A549 (cell line): ENCODE data around the gene TMEM143. TPM values are rescaled to one million over a fixed set of nuclear protein-coding genes. Genes with fewer than 3 reads are reported as not detected.

Source experiments
- ATAC-seq, 2 experiments: fragments of 200-7000 bp in 1 of 2; fragments of >200 bp in 1 of 2; cut with Nextera tagmentation in 1 of 2; cut with Tn5 transposase in 1 of 2; 3 replicates each; pipeline versions ENCODE4 v1.8.0 to v1.9.1; 2018 to 2020; ENCODE audit warnings: mild to moderate bottlenecking in 1 of 2, moderate library complexity in 1 of 2
- CTCF ChIA-PET: fragments of 300-600 bp; sonication (Branson Sonifier 250); formaldehyde crosslinking; extraction: SDS; loops from one replicate; lab custom pipeline; 2021; ENCODE audit warnings: antibody characterized with exemption, inconsistent platforms; lab: Yijun Ruan, JAX
- POLR2A ChIA-PET: fragments of 350-600 bp; formaldehyde crosslinking; extraction: SDS; loops from one replicate; lab custom pipeline; 2021; ENCODE audit warnings: antibody characterized with exemption, inconsistent platforms; lab: Yijun Ruan, JAX
- DNase-seq, 2 experiments: peaks; one replicate each; pipeline versions ENCODE4 v3.0.0 to v3.0.0-alpha.2; 2011 to 2016; ENCODE audit warnings: low read depth in 1 of 2, low spot score in 1 of 2
- FAIRE-seq: peaks from 2 replicates; lab custom pipeline; 2011; peaks lifted over from hg19 to GRCh38; lab: Jason Lieb, UNC
- H3K27ac ChIP-seq, 2 experiments: fragments of >200 bp; sonication (Bioruptor Twin); formaldehyde crosslinking; 3 replicates each; pipeline ENCODE4 v1.5.1; 2016 to 2017
- H3K4me1 ChIP-seq: fragments of >200 bp; sonication (Bioruptor Twin); formaldehyde crosslinking; 3 replicates; pipeline ENCODE4 v1.6.1; 2016
- H3K4me2 ChIP-seq: fragments of >200 bp; sonication (Bioruptor Twin); formaldehyde crosslinking; 3 replicates; pipeline ENCODE4 v1.6.1; 2016
- H3K4me3 ChIP-seq: fragments of >200 bp; sonication (Bioruptor Twin); formaldehyde crosslinking; 3 replicates; pipeline ENCODE4 v1.5.1; 2016
- H3K9me3 ChIP-seq: fragments of >200 bp; sonication (Bioruptor Twin); formaldehyde crosslinking; 3 replicates; pipeline ENCODE4 v1.6.1; 2016
- CEBPB ChIP-seq, 2 experiments: fragments of >200 bp in 1 of 2; sonication (Bioruptor Twin) in 1 of 2; formaldehyde crosslinking in 1 of 2; IDR thresholded peaks; 2 replicates each; pipeline ENCODE4 v1.6.1; 2012 to 2016
- CHD2 ChIP-seq: fragments of 150-350 bp; IDR thresholded peaks from 2 replicates; pipeline ENCODE4 v1.6.1; 2014; ENCODE audit warnings: low read length; ENCODE audit not compliant: partially characterized antibody
- CHD4 ChIP-seq: fragments of 200-600 bp; sonication (generic); IDR thresholded peaks from 2 replicates; pipeline ENCODE4 v1.6.1; 2016; ENCODE audit warnings: antibody characterized with exemption, mild to moderate bottlenecking, borderline replicate concordance
- FOSB ChIP-seq: fragments of 250-450 bp; sonication (Bioruptor Pico); IDR thresholded peaks from 2 replicates; pipeline ENCODE4 v1.5.0; 2020; ENCODE audit warnings: mild to moderate bottlenecking, moderate library complexity
- FOSL2 ChIP-seq, 2 experiments: fragments of 450-650 bp in 1 of 2; fragments of >200 bp in 1 of 2; sonication (Bioruptor Twin) in 1 of 2; formaldehyde crosslinking; IDR thresholded peaks; 2 replicates each; pipeline versions ENCODE4 v1.5.0 to v1.6.1; 2016 to 2020; ENCODE audit warnings: mild to moderate bottlenecking in 1 of 2, moderate library complexity in 1 of 2
- HOXB13 ChIP-seq: fragments of 250-450 bp; sonication (Bioruptor Pico); IDR thresholded peaks from 2 replicates; pipeline ENCODE4 v1.5.0; 2020; ENCODE audit warnings: low read depth, mild to moderate bottlenecking, moderate library complexity
- HOXB5 ChIP-seq: fragments of 250-450 bp; sonication (Bioruptor Pico); IDR thresholded peaks from 2 replicates; pipeline ENCODE4 v1.5.0; 2020; ENCODE audit warnings: mild to moderate bottlenecking, moderate library complexity
- MAFK ChIP-seq: fragments of 450-650 bp; IDR thresholded peaks from 2 replicates; pipeline ENCODE4 v1.6.1; 2014; ENCODE audit not compliant: partially characterized antibody
- NPAS2 ChIP-seq: fragments of 250-450 bp; sonication (Bioruptor Pico); IDR thresholded peaks from 2 replicates; pipeline ENCODE4 v1.8.0; 2022; ENCODE audit warnings: mild to moderate bottlenecking, moderate library complexity, borderline replicate concordance
- PHF8 ChIP-seq: fragments of 200-600 bp; sonication (generic); IDR thresholded peaks from 2 replicates; pipeline ENCODE4 v1.6.1; 2016; ENCODE audit warnings: low read depth, mild to moderate bottlenecking, antibody characterized with exemption, moderate library complexity, borderline replicate concordance
- RCOR1 ChIP-seq: fragments of 150-350 bp; IDR thresholded peaks from 2 replicates; pipeline ENCODE4 v1.6.1; 2014; ENCODE audit warnings: antibody characterized with exemption, low read length, low read depth
- SREBF2 ChIP-seq: fragments of 450-650 bp; IDR thresholded peaks from 2 replicates; pipeline ENCODE4 v1.6.1; 2014; ENCODE audit warnings: mild to moderate bottlenecking, moderate library complexity
- TFCP2L1 ChIP-seq: fragments of 250-450 bp; sonication (Bioruptor Pico); IDR thresholded peaks from 2 replicates; pipeline ENCODE4 v1.5.0; 2021; ENCODE audit warnings: mild to moderate bottlenecking
- ZC3H11A ChIP-seq: fragments of 450-650 bp; IDR thresholded peaks from 2 replicates; pipeline ENCODE4 v1.6.1; 2014; ENCODE audit warnings: antibody characterized with exemption, mild to moderate bottlenecking
- ZFP36 ChIP-seq: fragments of 450-650 bp; IDR thresholded peaks from 2 replicates; pipeline ENCODE4 v1.6.1; 2014; ENCODE audit warnings: borderline replicate concordance; ENCODE audit not compliant: partially characterized antibody
- ZSCAN20 ChIP-seq: fragments of 250-450 bp; sonication (Bioruptor Pico); IDR thresholded peaks from 2 replicates; pipeline ENCODE4 v1.8.0; 2022; ENCODE audit warnings: mild to moderate bottlenecking, moderate library complexity
- WGBS: methylation state at CpG from one replicate; pipeline ENCODE4 v1.1.6; 2017; ENCODE audit errors: missing lambda C conversion rate; 5-methylcytosine and 5-hydroxymethylcytosine counted together
- polyA plus RNA-seq, 4 experiments: library from polyadenylated mRNA; depleted of rRNA in 3 of 4; stranded (reverse); fragments of >200 nt; fragmentation: RNase III in 1 of 4; extraction: RNeasy Plus Mini Kit Qiagen cat#74134 plus additional on column Dnase treatment in 1 of 4; gene quantifications; 2 replicates in 3 of 4; 3 replicates in 1 of 4; pipeline ENCODE4 v1.2.3, GENCODE V29; 2011 to 2017
- TF ChIP-seq, protein P1 (sequence below): fragments of 250-450 bp; sonication (Bioruptor Pico); IDR thresholded peaks from 2 replicates; pipeline ENCODE4 v1.5.0; 2021; ENCODE audit warnings: mild to moderate bottlenecking, moderate library complexity, borderline replicate concordance
- TF ChIP-seq, protein P2 (sequence below): IDR thresholded peaks from 2 replicates; pipeline ENCODE4 v1.6.1; 2012
- TF ChIP-seq, protein P3 (sequence below): fragments of >200 bp; sonication (Bioruptor Twin); formaldehyde crosslinking; IDR thresholded peaks from 3 replicates; pipeline ENCODE4 v1.6.1; 2016
- TF ChIP-seq, protein P4 (sequence below): IDR thresholded peaks from 2 replicates; pipeline ENCODE4 v1.6.1; 2012
- TF ChIP-seq, protein P5 (sequence below): fragments of 450-650 bp; IDR thresholded peaks from 2 replicates; pipeline ENCODE4 v1.6.1; 2014; ENCODE audit warnings: antibody characterized with exemption

TMEM143 gene
- polyA plus RNA-seq, 2 of the 4 experiments (the other 2 are of a cell fraction) = 6.4 to 7.4 TPM

DNA sequence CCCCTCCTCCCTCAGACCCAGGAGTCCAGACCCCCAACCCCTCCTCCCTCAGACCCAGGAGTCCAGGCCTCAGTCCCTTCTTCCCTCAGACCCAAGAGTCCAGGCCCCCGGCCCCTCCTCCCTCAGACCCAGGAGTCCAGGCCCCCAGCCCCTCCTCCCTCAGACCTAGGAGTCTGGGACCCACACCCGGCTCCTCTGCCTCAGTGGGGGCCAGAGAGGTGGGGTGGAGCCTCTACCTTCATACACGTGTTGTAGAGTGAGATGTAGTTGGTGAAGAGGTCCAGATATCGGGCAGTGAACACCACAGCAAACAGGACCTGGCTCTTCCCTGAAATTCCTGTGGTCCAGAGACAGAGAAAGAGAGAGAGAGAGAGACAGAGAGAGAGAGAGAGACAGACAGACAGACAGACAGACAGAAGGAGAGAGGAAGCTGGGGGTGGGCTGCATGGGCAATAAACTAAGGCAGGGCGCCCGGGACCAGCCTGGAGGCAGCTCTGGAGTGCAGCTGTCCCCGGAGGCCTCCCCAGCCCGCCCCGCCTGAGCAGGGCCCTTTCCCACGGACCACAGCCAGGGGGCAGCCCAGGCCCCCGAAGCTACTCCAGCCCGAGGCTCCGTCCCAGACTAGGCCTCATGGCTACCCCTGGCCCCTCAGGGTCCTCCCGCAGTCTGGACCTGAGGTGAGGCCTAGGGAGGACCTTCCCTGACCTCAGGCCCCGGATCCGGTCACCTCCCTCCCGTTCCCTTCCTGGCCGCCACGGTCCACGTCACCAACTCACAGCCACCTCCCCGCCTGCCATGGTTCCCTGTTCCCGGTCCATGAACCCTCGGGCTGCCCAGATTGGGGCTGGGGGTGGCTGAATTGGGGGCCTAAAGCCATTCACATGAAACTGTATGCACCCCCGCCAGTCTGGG is 26.7 kb upstream of the TMEM143 start (continued):
- TF ChIP-seq, protein P1, sequence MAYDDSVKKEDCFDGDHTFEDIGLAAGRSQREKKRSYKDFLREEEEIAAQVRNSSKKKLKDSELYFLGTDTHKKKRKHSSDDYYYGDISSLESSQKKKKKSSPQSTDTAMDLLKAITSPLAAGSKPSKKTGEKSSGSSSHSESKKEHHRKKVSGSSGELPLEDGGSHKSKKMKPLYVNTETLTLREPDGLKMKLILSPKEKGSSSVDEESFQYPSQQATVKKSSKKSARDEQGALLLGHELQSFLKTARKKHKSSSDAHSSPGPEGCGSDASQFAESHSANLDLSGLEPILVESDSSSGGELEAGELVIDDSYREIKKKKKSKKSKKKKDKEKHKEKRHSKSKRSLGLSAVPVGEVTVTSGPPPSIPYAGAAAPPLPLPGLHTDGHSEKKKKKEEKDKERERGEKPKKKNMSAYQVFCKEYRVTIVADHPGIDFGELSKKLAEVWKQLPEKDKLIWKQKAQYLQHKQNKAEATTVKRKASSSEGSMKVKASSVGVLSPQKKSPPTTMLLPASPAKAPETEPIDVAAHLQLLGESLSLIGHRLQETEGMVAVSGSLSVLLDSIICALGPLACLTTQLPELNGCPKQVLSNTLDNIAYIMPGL (CRISPR knock-in tag) = peak; percentile 98

DNA sequence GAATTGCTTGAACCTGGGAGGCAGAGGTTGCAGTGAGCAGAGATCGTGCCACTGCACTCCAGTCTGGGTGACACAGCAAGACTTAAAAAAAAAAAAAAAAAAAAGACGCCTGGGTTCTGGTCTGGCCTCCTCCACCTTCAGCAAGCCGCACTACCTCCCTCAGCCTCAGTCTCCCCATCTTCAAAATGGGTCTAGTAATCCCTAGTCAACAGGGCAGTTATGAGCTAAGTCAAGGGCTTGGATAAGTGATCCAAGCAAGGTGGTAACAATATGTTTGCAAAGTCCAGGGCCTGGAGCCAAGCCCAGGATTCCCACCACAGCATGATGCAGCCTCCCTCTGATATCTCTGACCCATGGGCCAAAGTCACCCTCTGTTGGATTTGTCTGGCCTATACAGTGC is 23.2 kb upstream of the TMEM143 start:
- TF ChIP-seq MAFK (no peak), TFCP2L1 (CRISPR knock-in tag) (no peak)
- TF ChIP-seq, all 56 proteins: peak for 0
- no peak for FAIRE-seq
- ATAC-seq = no peak
- DNase-seq = peak in 1 of 2 experiments; percentile 30
- Histone ChIP-seq H3K4me2 (no peak overlapping the region), H3K9me3 (no peaks in the 10 kb centered on the region), H3K4me3 (no peak overlapping the region), H3K4me1 (peaks cover 14% of the 10 kb centered on the region), H3K27ac (no peak overlapping the region)
- CTCF ChIA-PET = interaction anchor here (0.6 to 3.2 kb wide), 3 partner anchors 30 to 116 kb away, joined by 3 to 9 read pairs (median 4); no protein-coding TSS in a partner anchor
- 89% methylated on average over 3 of the region's 3 CpGs for WGBS
- POLR2A ChIA-PET = interaction anchor here (0.7 to 1.1 kb wide), 2 partner anchors 10 to 23 kb away, joined by 3 to 6 read pairs; partner anchors contain the start of genes SYNGR4 and TMEM143

DNA sequence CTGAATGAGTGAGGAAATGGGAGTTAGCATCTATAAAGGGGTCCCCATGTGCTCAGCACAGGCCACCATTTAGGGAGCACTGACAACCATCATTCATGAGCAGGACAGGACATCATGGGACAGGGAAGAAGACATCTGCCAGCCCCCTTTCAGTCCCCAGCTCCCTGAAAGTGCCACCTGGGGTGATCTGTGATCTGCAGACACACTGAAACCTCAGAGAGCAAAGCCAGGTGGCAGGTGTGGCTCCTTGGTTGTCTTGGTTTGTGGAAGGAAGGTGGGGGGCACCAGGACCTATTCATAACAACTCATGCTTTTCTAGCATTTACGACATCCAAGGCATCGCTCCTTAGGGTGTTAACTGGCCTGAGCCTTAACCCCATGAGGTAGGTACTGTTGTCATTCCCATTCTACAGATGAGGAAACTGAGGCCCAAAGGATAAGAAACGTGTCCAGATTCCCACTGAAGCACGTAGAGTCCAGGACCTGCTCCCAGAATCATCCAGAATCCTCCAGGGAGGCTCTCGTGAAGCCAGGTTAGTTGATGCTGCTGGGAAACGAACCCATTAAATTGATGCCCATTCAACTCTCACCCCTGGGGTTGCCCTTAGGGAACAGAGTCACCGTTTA is 21.8 kb upstream of the TMEM143 start:
- no peak for DNase-seq
- CTCF ChIA-PET = interaction anchor here (0.6 to 3.2 kb wide), 6 partner anchors 10 to 520 kb away, joined by 3 to 9 read pairs (median 4); partner anchors contain the start of genes SYNGR4 and TMEM143
- H3K4me1 ChIP-seq = peaks cover 9% of the 10 kb centered on the region; the same call in 1 of the 3 replicates
- 90% methylated on average over 7 of the region's 7 CpGs for WGBS
- no peaks in the 10 kb centered on the region for H3K9me3 ChIP-seq
- POLR2A ChIA-PET = no interaction called here
- no peak overlapping the region for H3K27ac ChIP-seq
- TF ChIP-seq NPAS2 (CRISPR knock-in tag) = no peak
- no peak for TF ChIP-seq CHD2
- TF ChIP-seq, protein P2, sequence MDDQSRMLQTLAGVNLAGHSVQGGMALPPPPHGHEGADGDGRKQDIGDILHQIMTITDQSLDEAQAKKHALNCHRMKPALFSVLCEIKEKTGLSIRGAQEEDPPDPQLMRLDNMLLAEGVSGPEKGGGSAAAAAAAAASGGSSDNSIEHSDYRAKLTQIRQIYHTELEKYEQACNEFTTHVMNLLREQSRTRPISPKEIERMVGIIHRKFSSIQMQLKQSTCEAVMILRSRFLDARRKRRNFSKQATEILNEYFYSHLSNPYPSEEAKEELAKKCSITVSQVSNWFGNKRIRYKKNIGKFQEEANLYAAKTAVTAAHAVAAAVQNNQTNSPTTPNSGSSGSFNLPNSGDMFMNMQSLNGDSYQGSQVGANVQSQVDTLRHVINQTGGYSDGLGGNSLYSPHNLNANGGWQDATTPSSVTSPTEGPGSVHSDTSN = no peak
- H3K4me2 ChIP-seq = no peak overlapping the region
- H3K4me3 ChIP-seq = no peak overlapping the region
- no peak for ATAC-seq
- no peak for FAIRE-seq

DNA sequence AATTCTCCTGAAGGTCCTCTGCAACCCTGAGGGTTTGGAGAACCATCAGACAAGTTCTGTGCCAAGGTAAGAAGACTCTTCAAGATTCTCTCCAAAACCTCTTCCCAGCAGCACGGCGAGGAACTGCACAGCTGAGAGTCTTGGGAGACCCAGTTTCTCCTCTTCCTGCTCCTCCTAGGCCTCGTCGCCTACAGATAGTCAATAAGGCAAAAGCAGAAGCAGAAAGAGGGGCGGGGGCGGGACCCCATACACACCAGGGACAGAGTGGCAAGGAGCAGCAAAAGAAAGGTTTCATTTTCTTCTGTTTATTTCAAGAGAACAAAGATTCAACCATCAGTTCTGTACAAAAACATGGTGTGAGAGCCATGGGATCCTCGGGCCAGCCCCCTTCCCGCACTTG is 18.5 kb upstream of the TMEM143 start:
- POLR2A ChIA-PET = no interaction called here
- TF ChIP-seq CHD2 = no peak
- no peak for TF ChIP-seq HOXB13 (CRISPR knock-in tag)
- TF ChIP-seq, protein P3, sequence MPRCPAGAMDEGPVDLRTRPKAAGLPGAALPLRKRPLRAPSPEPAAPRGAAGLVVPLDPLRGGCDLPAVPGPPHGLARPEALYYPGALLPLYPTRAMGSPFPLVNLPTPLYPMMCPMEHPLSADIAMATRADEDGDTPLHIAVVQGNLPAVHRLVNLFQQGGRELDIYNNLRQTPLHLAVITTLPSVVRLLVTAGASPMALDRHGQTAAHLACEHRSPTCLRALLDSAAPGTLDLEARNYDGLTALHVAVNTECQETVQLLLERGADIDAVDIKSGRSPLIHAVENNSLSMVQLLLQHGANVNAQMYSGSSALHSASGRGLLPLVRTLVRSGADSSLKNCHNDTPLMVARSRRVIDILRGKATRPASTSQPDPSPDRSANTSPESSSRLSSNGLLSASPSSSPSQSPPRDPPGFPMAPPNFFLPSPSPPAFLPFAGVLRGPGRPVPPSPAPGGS = no peak
- TF ChIP-seq RCOR1 = no peak
- no peak for TF ChIP-seq FOSB
- TF ChIP-seq, protein P4, sequence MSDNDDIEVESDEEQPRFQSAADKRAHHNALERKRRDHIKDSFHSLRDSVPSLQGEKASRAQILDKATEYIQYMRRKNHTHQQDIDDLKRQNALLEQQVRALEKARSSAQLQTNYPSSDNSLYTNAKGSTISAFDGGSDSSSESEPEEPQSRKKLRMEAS = no peak
- no peak for TF ChIP-seq CEBPB (IDR thresholded peaks at IDR 0.05)
- TF ChIP-seq, protein P5, sequence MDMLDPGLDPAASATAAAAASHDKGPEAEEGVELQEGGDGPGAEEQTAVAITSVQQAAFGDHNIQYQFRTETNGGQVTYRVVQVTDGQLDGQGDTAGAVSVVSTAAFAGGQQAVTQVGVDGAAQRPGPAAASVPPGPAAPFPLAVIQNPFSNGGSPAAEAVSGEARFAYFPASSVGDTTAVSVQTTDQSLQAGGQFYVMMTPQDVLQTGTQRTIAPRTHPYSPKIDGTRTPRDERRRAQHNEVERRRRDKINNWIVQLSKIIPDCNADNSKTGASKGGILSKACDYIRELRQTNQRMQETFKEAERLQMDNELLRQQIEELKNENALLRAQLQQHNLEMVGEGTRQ = no peak
- TF ChIP-seq ZC3H11A = no peak
- TF ChIP-seq PHF8 = no peak
- TF ChIP-seq FOSL2 (IDR thresholded peaks at IDR 0.05) = no peak
- TF ChIP-seq FOSL2 (CRISPR knock-in tag; IDR thresholded peaks at IDR 0.05) = no peak
- TF ChIP-seq ZSCAN20 (CRISPR knock-in tag) = no peak
- no peak for TF ChIP-seq CHD4
- no peak for TF ChIP-seq HOXB5 (CRISPR knock-in tag)
- TF ChIP-seq ZFP36 = no peak
- TF ChIP-seq SREBF2 = no peak

More for the DNA sequence above, 18.5 kb upstream of the TMEM143 start:
- no peak overlapping the region for H3K4me3 ChIP-seq
- DNase-seq = no peak
- CTCF ChIA-PET = interaction anchor here (0.9 to 1.8 kb wide), 4 partner anchors 9 to 91 kb away, joined by 3 to 9 read pairs (median 4); partner anchors contain the start of gene KDELR1
- ATAC-seq = no peak
- no peaks in the 10 kb centered on the region for H3K4me1 ChIP-seq
- H3K27ac ChIP-seq = no peak overlapping the region
- 88% methylated on average over 8 of the region's 8 CpGs for WGBS
- H3K4me2 ChIP-seq = no peak overlapping the region
- no peak for FAIRE-seq
- H3K9me3 ChIP-seq = no peaks in the 10 kb centered on the region
